H1 (cell line): ENCODE measurements around the gene SLC51B.

Source experiments
- CHD2 ChIP-seq: IDR thresholded peaks from 2 replicates; pipeline ENCODE4 v1.6.1; 2012; ENCODE audit warnings: low read length, improper control_type of control experiment
- CTCF ChIP-seq, 3 experiments: IDR thresholded peaks; 1 replicate in 2 of 3; 2 replicates in 1 of 3; pipeline versions ENCODE4 v1.5.1 to v1.6.1; 2011; ENCODE audit warnings: low read length in 3 of 3, mild to moderate bottlenecking in 3 of 3, inconsistent platforms in 2 of 3, low read depth in 1 of 3, moderate library complexity in 1 of 3; ENCODE audit not compliant: insufficient read depth in 1 of 3; ENCODE audit errors: control extremely low read depth in 1 of 3
- EP300 ChIP-seq, 2 experiments: IDR thresholded peaks; 1 replicate in 1 of 2; 2 replicates in 1 of 2; pipeline ENCODE4 v1.6.1; 2011 to 2012; ENCODE audit warnings: low read depth in 2 of 2, low read length in 2 of 2, mild to moderate bottlenecking in 2 of 2, borderline replicate concordance in 1 of 2, inconsistent platforms in 1 of 2, moderate library complexity in 1 of 2
- GABPA ChIP-seq: IDR thresholded peaks from 2 replicates; pipeline ENCODE4 v1.6.1; 2011; ENCODE audit warnings: mild to moderate bottlenecking, low read length, moderate library complexity, borderline replicate concordance; ENCODE audit not compliant: insufficient read depth
- POLR2AphosphoS5 ChIP-seq: IDR thresholded peaks from 2 replicates; pipeline ENCODE4 v1.6.1; 2011; ENCODE audit warnings: low read depth, low read length
- TCF12 ChIP-seq: IDR thresholded peaks from 2 replicates; pipeline ENCODE4 v1.6.1; 2011; ENCODE audit warnings: low read depth, mild to moderate bottlenecking, low read length
- YY1 ChIP-seq: IDR thresholded peaks from 2 replicates; pipeline ENCODE4 v1.6.1; 2011; ENCODE audit warnings: low read depth, mild to moderate bottlenecking, low read length
- ZNF274 ChIP-seq: IDR thresholded peaks from 2 replicates; pipeline ENCODE4 v1.7.0; 2012; ENCODE audit warnings: low read length, borderline replicate concordance; ENCODE audit errors: extremely low read depth

GRCh38 chr15:65101891-65102708, 56.9 kb downstream of the SLC51B start:
- TF ChIP-seq CTCF (IDR thresholded peaks at IDR 0.05; ENCODE audit: control extremely low read depth in 1 of 3, insufficient read depth in 1 of 3, low read depth in 1 of 3, low read length in 3 of 3) (no peak), EP300 (IDR thresholded peaks at IDR 0.05; ENCODE audit: borderline replicate concordance in 1 of 2, low read depth in 2 of 2, low read length in 2 of 2) (no peak), YY1 (no peak), POLR2AphosphoS5 (no peak), CHD2 (no peak), ZNF274 (no peak), GABPA (no peak), TCF12 (no peak)
